Forelimb muscle (tissue), 1 donor: ENCODE data around the gene RPGR. TPM values are rescaled to one million over a fixed set of nuclear protein-coding genes. Genes with fewer than 3 reads are reported as not detected.

Experiments used
- DNase-seq: peaks from one replicate; pipeline ENCODE4 v3.0.0-alpha.2; 2013; ENCODE audit warnings: low read depth
- polyA plus RNA-seq: library from polyadenylated mRNA; unstranded; fragments of 120-200 nt; gene quantifications from one replicate; pipeline ENCODE4 v1.2.1, GENCODE V29; 2013; ENCODE audit not compliant: insufficient read length

Gene RPGR, protein sequence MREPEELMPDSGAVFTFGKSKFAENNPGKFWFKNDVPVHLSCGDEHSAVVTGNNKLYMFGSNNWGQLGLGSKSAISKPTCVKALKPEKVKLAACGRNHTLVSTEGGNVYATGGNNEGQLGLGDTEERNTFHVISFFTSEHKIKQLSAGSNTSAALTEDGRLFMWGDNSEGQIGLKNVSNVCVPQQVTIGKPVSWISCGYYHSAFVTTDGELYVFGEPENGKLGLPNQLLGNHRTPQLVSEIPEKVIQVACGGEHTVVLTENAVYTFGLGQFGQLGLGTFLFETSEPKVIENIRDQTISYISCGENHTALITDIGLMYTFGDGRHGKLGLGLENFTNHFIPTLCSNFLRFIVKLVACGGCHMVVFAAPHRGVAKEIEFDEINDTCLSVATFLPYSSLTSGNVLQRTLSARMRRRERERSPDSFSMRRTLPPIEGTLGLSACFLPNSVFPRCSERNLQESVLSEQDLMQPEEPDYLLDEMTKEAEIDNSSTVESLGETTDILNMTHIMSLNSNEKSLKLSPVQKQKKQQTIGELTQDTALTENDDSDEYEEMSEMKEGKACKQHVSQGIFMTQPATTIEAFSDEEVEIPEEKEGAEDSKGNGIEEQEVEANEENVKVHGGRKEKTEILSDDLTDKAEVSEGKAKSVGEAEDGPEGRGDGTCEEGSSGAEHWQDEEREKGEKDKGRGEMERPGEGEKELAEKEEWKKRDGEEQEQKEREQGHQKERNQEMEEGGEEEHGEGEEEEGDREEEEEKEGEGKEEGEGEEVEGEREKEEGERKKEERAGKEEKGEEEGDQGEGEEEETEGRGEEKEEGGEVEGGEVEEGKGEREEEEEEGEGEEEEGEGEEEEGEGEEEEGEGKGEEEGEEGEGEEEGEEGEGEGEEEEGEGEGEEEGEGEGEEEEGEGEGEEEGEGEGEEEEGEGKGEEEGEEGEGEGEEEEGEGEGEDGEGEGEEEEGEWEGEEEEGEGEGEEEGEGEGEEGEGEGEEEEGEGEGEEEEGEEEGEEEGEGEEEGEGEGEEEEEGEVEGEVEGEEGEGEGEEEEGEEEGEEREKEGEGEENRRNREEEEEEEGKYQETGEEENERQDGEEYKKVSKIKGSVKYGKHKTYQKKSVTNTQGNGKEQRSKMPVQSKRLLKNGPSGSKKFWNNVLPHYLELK
- 5.4 TPM for polyA plus RNA-seq

DNA sequence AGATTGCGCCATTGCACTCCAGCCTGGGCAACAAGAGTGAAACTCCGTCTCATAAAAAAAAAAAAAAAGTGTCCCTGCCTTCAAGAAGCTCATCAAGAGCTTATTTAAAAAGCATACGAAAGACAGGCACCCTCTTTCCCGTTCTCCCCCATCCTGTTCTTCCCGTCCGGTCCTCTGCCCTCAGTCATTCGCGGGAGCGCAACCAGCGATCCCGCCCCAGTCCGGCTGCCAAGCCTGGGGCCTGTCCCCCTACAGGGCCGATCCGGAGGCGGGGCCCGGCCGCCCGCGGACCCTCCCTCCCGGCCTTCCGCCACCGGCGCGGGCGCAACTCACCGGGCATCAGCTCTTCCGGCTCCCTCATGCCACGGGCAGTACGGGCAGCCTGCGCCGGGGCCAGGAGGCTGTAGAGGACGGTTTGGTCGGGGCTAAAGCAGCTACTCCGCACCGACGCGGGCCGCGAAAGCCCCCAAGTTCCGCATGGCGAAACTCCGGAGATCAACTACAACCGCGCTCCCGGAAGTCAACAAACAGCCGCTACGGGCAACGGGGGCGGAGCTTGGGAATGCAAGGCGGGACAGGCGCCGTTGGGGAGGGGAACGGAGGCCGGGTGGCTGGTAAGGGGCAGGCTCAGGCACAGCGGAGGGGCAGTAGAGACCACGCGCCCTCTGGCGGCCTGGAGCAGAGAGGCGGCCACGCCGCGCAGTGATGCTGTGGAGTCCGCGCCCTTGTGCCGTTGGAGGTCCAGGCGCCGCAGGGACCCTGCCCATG, at the start of gene RPGR:
RPGR (minus strand) TSS at position 503 of the 768 bp plus-strand sequence; CDS start at position 361, 142 bp downstream.
- DNase-seq = peak; percentile 67

DNA sequence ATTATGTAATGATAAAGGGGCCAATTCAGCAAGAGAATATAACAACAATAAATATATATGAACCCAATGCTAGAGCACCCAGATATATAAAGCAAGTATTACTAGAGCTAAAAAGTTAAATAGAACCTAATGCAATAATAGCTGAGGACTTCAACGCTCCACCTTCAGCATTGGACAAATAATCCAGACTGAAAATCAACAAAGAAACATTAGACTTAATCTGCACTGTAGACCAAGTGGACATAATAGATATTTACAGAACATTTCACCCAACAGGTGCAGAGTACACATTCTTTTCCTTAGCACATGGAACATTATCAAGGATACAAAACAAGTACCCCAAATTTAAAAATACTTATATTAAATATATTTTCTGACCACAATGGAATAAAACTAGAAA, 49.4 kb upstream of the RPGR start:
- no peak for DNase-seq

DNA sequence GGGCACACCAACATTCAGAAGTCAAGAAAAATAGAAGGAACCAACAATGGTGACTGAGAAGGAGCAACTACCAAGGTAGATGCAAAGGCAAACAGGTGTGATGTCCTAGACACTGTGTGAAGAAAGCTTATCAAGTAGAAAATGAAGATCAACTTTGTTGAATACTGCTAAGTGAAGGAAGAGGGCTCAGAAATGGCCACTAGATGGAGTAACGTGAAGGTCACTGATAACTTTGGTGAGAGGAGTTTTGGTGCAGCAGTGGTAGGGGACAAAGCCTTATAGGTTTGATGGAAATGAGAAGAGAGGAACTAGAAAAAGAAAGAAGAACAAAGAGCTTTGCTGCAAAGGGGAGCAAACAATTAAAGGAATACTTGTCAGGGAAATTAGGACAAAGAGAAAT, 48.6 kb upstream of the RPGR start:
- DNase-seq = no peak

DNA sequence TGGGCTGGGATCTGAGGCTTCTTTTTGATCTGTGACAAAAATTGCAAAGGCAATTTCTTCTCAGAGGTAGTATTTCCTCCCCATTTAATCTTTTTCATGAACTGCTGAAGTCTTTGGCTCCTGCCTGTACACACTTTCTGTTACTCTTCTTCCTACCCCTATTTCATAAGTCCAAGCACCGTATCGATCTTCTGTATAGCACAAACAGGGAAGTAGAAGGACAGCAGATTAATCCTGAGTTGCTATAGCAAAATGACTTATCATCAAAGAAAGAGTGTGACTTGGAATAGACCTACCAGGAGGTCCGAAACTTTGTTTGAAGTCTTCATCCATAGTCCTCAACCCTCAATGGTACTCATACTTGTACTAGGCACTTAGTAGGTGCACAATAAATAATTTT, 47.1 kb upstream of the RPGR start:
- no peak for DNase-seq

DNA sequence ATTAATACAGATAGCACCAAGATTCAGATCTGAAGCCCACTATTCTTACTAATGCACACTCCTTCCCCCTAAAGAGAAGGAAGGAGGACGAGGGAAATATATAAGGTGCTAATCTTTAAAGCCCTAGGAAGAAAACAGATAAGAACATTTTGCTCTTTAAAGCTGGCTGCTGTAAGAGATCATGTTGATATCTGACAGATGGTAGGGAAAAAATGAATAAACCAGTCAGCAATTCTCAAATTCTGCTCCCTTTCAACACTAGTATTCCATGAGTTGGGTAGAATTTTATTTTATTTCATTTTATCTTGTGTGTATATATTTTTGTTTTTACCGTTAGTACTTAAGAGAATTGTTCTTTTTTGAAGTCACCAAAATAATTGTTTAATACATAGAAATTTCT, 44.3 kb upstream of the RPGR start:
- DNase-seq = no peak

DNA sequence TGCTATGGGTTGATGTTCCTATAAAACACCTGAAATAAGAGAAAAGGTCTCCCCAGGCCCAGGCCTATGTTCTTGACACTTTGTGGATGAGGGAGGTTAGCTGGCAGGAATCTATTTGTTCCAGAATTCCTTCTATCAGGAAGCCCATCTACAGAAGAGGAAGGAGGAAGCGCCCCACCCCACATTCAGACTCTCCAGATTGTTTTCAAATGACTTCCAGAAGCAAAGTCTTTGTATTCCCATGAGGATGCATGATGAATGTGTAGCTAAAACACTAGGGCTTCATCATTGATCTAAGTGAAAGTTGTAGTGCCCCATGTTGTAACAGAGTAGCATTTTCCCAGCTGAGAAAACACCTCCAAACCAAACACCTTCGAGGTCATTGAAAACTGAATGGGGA, 41.5 kb upstream of the RPGR start:
- DNase-seq = no peak

DNA sequence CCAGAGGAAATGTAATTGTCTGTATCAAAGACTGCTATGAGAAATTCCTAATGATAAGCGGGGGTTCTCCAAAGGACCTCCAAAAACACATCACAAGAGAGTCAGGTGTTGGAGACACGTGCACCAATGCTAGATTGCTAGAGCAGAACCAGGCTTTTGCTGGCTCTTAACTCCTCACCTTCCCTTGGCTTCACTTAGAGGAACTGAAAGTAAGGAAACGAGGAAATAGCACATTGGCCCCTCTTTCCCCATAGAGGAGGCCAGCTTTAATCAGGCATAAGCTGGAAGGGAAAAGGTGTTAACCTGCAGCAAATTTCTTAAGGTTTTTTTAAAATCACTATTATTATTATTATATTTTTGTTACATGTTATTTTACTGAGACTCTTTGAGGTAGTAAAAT, 38.6 kb upstream of the RPGR start:
- no peak for DNase-seq

DNA sequence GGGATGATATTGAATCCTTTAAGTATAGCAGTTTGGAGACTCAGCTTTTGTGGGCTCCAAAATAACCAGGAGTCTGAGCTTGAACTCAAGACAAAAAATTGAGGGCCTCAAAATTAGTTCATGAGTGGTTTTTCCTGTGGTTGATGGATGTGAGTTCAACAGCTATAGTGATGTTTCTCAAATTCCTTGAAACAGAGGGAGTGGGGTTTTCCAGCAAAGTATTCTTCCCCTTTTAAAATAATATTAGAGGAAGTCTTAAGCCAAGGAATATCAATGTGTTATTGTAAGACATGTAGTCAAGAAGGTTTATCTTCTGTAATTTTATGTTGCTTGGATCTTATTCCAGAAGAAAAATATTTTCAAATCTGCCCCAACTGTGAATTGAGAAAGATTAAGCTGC, 35.7 kb upstream of the RPGR start:
- no peak for DNase-seq

DNA sequence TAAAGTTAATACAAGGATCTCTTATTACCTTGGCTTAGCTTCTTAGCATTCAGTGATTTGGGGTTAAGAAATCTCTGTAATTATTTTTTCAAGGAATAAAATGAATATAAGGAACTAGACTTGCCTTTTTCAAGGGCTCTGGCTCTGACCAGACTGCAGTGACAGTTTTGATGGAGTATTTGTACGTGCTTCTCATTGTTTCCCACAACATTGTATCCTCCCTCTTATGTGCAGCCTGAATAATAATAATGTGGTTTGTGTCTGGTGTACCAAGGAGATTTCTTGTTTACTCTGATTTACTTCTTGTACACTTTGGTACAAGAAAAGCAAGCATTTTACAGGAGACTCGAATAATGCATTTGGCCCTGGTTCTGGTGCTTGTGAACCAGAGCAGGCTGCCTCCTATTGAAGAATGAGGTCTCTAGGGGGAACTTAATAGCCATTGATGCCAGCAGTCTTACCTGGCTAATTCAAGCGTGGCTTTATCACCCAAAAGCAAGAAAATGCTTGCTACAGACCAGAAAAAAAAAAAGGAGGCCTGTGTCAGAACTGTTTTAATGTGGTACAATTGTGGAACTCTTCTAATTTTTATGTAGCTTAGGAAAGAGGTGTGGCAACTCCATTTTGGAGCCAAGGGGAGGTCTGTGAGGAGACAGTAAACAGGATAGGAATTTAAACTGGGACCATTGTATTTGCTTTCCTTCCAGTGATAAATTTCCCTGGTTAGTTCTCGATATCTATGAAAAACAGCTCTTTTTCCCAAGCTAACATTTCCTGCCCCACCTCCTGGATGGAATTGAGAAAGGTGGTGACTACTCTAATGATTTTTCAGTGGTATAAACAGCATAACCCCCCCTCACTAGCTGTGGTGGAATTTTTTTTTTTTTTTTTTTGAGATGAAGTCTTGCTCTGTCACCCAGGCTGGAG, 30.7 kb upstream of the RPGR start:
- DNase-seq = no peak

DNA sequence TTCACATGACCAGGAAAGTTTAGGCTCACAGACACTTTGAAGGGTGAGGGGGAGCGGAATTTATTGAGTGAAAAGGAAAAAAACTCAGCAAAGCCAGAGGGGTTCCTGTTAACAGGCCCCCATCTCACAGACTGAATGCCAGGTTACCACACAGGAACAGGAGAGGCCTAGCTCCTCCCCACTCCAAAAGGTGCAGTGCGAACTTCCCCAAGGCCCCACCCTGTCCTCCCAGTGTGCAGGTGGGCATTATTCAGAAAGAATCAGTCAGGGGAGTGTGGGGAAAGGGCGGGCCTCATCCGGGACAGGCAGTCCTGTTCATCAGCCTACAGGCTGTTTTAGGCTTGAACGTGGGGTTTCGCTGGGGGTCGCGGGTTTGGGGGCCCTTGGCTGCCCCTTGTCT, 29.1 kb upstream of the RPGR start:
- DNase-seq = no peak

DNA sequence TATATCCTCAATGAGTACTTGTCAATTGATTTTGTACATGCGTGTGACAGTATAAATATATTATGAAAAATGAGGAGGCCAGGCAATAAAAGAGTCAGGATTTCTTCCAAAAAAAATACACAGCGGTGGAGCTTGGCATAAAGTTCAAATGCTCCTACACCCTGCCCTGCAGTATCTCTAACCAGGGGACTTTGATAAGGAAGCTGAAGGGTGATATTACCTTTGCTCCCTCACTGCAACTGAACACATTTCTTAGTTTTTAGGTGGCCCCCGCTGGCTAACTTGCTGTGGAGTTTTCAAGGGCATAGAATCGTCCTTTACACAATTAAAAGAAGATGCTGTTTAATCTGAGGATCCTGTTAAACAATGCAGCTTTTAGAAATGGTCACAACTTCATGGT, 25.1 kb upstream of the RPGR start, which contains the start of gene OTC:
OTC (plus strand) TSS at position 243 of the 400 bp plus-strand sequence; CDS start at position 336, 93 bp downstream.
- no peak for DNase-seq

DNA sequence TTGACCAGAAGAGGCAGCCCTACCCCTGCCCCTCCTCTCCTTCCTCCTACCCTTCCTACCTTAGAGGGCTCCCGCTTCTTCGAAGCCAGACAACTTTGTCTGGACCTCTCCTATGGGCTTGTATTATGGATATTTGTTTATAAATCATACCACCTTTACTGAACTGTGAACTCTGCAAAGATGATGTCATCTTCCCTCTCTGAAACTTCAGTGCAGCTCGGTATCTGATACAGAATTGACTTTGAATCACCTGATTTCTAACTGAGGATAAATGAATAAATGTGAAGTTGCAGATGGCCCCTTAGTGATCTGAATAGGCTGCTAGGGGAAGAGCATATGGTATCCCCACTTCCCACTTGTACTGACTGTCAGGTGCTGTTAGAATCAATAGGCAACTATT, 24.0 kb upstream of the RPGR start:
- no peak for DNase-seq

DNA sequence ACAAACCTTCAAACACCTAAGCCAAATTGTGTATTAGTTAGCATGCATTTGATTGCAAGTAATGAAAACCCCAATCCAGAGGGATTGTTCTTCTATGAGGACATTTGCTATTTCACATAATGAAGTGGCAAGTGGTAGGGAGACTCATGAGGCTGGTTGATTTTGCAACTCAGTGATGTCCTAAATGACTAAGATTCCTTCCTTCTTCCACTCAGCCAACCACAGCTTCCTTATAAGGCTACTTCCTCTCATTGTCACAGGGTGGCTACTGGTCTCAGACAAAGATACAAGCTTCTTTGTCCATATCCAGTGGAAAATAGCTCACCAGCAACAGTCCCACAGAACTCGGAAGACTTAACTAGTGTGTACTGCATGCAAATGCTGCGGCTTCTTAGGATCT, 19.8 kb upstream of the RPGR start:
- no peak for DNase-seq

DNA sequence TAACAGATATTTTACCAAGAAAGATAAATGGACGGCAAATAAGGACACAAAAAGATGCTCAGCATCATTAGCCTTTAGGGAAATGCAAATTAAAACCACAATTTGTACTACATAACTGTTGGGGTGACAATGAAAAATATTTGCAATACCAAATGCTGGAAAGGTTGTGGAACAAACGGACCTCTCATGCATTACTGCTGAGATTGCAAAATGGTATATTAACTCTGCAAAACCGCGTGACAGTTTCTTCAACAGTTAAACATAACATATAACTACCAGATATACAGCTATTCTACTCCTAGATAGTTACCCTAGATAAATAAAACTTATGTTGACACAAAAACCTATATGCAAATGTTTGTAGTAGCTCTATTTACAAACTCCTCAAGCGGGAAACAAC, 18.8 kb upstream of the RPGR start:
- DNase-seq = no peak

DNA sequence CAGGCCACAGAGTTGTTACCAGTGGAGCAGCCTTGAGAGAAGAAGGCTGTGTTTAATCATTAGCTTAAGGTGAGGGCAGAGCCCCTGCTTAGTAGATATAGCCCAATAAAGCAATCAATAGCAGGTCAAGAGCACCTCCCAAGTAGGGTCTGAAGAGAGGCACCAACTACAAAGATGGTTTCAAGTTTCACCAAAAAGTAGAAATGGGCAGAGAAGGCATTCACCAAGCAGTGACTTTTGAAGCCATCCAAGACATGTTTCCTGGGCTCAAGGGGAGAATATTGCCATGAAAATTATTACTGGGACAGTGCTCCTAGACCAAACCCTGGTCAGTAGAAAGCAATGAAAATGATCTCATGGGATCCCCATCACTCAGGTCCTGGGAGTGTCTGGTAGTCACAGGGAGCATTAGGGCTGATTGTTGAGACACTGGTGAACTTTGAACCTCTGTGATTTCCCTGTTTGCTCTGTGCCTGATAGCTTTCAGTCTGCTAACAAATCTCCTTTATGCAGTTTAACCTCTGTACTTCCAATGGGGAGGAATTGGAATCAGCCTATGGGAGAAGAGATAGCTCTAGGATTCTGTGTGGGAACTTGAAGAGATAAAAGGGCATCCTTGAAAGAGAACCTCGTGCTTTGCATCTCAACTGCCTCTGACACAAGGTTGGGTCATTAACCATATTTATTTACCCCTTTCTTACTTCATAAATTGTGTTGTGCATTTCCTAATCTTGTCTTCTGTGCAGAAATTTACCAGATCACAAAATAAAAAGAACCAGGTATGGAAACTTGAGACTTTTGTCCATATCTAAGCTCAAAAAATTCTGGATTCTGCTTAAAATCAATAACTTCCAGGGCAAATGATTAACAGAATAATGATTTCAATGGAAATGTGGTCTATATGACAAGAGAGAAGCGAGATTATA, 15.8 kb upstream of the RPGR start:
- no peak for DNase-seq

DNA sequence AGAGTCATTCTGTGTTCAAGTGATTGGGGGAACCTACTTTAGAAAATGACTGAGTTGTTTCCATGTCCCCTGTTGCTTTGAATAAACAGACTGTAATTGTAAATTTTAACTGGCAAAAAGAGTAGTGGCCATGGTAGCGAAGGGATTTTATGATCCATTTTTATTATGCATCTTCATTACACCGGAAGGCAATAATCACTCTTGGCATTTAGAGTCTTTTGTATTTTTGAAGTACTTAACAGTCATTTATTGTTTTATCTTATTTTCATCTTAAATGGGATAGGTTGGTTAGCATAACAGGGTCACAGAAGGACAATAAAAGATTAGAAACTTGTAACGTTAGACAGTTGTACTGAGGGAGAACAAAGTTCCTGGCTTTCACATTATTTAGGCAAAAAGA, 14.1 kb upstream of the RPGR start:
- DNase-seq = no peak

DNA sequence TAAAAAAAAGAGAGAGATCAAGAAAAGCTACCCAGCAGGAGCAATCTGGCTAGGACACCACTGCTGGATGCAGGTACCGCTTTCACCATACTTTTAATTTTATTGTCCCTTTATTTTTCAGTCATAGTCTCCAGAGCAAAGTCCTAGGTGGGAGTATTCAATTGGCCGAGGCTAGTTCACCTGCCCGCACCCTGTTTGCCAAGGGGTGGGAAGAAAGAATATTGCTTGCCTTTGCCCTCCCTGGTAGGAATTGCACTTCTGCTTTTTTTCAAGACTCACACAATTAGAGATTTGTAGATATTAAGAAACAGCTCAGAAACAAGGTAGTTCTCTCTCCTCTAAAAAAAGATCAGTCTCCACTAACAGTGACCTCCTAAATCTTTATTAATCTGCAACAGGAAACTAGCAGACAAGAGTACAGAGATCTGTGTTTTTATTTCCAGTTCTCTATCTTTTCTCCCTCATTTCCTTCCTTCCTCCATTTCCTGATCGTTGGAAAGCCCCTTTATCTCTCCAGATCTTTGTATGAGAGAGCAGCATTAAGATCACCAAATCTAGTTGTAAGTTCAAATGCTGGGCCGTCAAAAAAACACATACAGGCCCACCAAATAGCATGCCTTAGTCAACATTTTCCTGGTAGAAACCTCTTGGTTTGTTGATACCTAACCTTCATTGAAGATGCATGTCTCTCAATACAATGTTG, 9.4 kb upstream of the RPGR start:
- DNase-seq = no peak

DNA sequence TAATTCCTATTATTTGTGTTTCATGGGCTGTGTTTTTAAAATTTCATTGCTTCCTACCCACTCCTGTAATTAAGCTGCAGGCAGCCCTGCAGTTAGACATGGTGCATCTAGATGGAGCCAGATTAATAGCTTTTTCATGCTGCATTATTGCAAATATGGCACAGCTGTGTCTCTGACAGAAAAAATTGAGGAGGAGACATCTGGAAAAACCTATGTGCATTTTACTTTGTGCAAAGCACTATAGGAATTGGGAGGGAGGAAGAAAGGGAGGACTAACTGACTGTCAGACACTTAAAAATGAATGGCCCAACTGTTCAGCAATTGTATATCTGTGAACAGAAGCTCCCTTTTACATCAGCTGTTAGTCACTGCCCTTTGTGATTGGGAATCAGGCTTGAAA, 8.1 kb upstream of the RPGR start:
- DNase-seq = no peak

DNA sequence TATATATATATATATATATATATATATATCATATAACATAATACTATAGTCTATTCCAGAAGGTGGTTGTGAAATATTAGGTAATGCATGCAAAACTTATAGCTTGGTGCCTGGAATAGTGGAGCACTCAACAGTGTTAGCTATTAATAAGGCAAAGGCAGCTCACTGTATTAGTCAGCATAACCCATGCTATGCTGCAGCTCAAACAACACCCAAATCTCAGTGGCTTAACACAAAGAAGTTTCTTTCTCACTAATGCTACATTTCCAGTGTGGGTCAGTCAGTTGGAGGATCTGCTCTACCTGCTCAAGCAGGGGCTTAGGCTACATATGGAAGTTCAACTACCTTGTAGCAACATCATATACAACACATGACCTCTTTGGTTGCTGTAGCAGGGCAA, 5.2 kb upstream of the RPGR start:
- DNase-seq = no peak
